H9 (cell line): Measurements from ENCODE around the gene AP2A1. TPM values are rescaled to one million over a fixed set of nuclear protein-coding genes. Genes with fewer than 3 reads are reported as not detected.

Source experiments
- DNase-seq: peaks from one replicate; pipeline ENCODE4 v3.0.0-alpha.2; 2017
- H2AFZ ChIP-seq: one replicate; pipeline ENCODE4 v1.6.1; 2013; ENCODE audit warnings: mild to moderate bottlenecking, low read length, control low read depth, moderate library complexity
- H2AK5ac ChIP-seq: 2 replicates; pipeline ENCODE4 v1.6.1; 2013; ENCODE audit warnings: low read length, control low read depth, mixed read lengths; ENCODE audit not compliant: insufficient read length
- H2BK120ac ChIP-seq: one replicate; pipeline ENCODE4 v1.6.1; 2013; ENCODE audit warnings: low read depth, mild to moderate bottlenecking, low read length, control low read depth, inconsistent platforms; ENCODE audit not compliant: poor library complexity, severe bottlenecking
- H2BK12ac ChIP-seq: 2 replicates; pipeline ENCODE4 v1.6.1; 2013; ENCODE audit warnings: low read length, control low read depth, mixed read lengths, low read depth; ENCODE audit not compliant: insufficient read length
- H2BK15ac ChIP-seq: 2 replicates; pipeline ENCODE4 v1.6.1; 2013; ENCODE audit warnings: low read depth, low read length, control low read depth
- H2BK20ac ChIP-seq: one replicate; pipeline ENCODE4 v1.6.1; 2013; ENCODE audit warnings: low read depth, mild to moderate bottlenecking, low read length, control low read depth, inconsistent platforms; ENCODE audit not compliant: poor library complexity, severe bottlenecking
- H2BK5ac ChIP-seq: 2 replicates; pipeline ENCODE4 v1.6.1; 2013; ENCODE audit warnings: low read length, control low read depth, mixed read lengths; ENCODE audit not compliant: insufficient read length
- H3K14ac ChIP-seq: 2 replicates; pipeline ENCODE4 v1.6.1; 2013; ENCODE audit warnings: low read length, control low read depth; ENCODE audit not compliant: insufficient read depth
- H3K18ac ChIP-seq: 2 replicates; pipeline ENCODE4 v1.6.1; 2013; ENCODE audit warnings: low read depth, mild to moderate bottlenecking, mixed read lengths, low read length, control low read depth; ENCODE audit not compliant: insufficient read length
- H3K23ac ChIP-seq: 2 replicates; pipeline ENCODE4 v1.6.1; 2013; ENCODE audit warnings: low read length, control low read depth, mixed read lengths, low read depth; ENCODE audit not compliant: insufficient read length
- H3K23me2 ChIP-seq: 2 replicates; pipeline ENCODE4 v1.6.1; 2013; ENCODE audit warnings: low read depth, mild to moderate bottlenecking, mixed read lengths, low read length, control low read depth; ENCODE audit not compliant: insufficient read length, poor library complexity, severe bottlenecking
- H3K27ac ChIP-seq: 2 replicates; pipeline ENCODE4 v1.5.1; 2013; ENCODE audit warnings: low read length, control low read depth, mixed read lengths, low read depth; ENCODE audit not compliant: insufficient read length
- H3K27me3 ChIP-seq: 2 replicates; pipeline ENCODE4 v1.6.1; 2013; ENCODE audit warnings: low read length, control low read depth, inconsistent platforms; ENCODE audit not compliant: insufficient read depth
- H3K4ac ChIP-seq: 2 replicates; pipeline ENCODE4 v1.6.1; 2013; ENCODE audit warnings: low read depth, mild to moderate bottlenecking, control low read depth, inconsistent platforms, low read length, moderate library complexity
- H3K4me1 ChIP-seq: 2 replicates; pipeline ENCODE4 v1.6.1; 2013; ENCODE audit warnings: low read length, control low read depth, inconsistent platforms; ENCODE audit not compliant: insufficient read depth
- H3K4me2 ChIP-seq: 2 replicates; pipeline ENCODE4 v1.6.1; 2013; ENCODE audit warnings: low read length, control low read depth, mixed read lengths; ENCODE audit not compliant: insufficient read length, insufficient read depth
- H3K56ac ChIP-seq: 2 replicates; pipeline ENCODE4 v1.6.1; 2013; ENCODE audit warnings: low read depth, mild to moderate bottlenecking, mixed read lengths, low read length, control low read depth; ENCODE audit not compliant: insufficient read length
- H3K79me1 ChIP-seq: 2 replicates; pipeline ENCODE4 v1.6.1; 2013; ENCODE audit warnings: low read depth, mild to moderate bottlenecking, moderate library complexity, low read length, control low read depth, inconsistent platforms; ENCODE audit not compliant: insufficient read depth, poor library complexity, severe bottlenecking
- H3K79me2 ChIP-seq: 2 replicates; pipeline ENCODE4 v1.6.1; 2013; ENCODE audit warnings: low read length, control low read depth, inconsistent platforms; ENCODE audit not compliant: insufficient read depth
- H3K9ac ChIP-seq: 2 replicates; pipeline ENCODE4 v1.6.1; 2013; ENCODE audit warnings: low read length, control low read depth, mixed read lengths; ENCODE audit not compliant: insufficient read length; ENCODE audit errors: extremely low read depth
- H3K9me3 ChIP-seq: one replicate; pipeline ENCODE4 v1.6.1; 2013; ENCODE audit warnings: low read depth, low read length, inconsistent platforms; ENCODE audit not compliant: control insufficient read depth
- H3T11ph ChIP-seq: one replicate; pipeline ENCODE4 v1.6.1; 2013; ENCODE audit warnings: mild to moderate bottlenecking, low read length, control low read depth, inconsistent platforms
- H4K20me1 ChIP-seq: one replicate; pipeline ENCODE4 v1.6.1; 2013; ENCODE audit not compliant: control insufficient read depth, insufficient read length, insufficient read depth
- H4K5ac ChIP-seq: 2 replicates; pipeline ENCODE4 v1.6.1; 2013; ENCODE audit warnings: low read depth, mild to moderate bottlenecking, mixed read lengths, low read length, control low read depth; ENCODE audit not compliant: insufficient read length
- H4K8ac ChIP-seq: replicated peaks from 2 replicates; pipeline ENCODE4 v1.6.1; 2013; ENCODE audit warnings: low read length, control low read depth, mixed read lengths, low read depth; ENCODE audit not compliant: insufficient read length
- H4K91ac ChIP-seq: 2 replicates; pipeline ENCODE4 v1.6.1; 2013; ENCODE audit warnings: low read depth, mild to moderate bottlenecking, moderate library complexity, mixed read lengths, low read length, control low read depth; ENCODE audit not compliant: insufficient read length
- H3K27ac Mint-ChIP-seq, 3 experiments: 2 replicates in 2 of 3; 3 replicates in 1 of 3; pipeline ENCODE4 v1.8.0; 2020 to 2021; ENCODE audit warnings: mixed read lengths in 3 of 3, mild to moderate bottlenecking in 1 of 3, moderate library complexity in 1 of 3
- H3K27me3 Mint-ChIP-seq: 2 replicates; pipeline ENCODE4 v1.8.0; 2021; ENCODE audit warnings: low read depth, mild to moderate bottlenecking, moderate library complexity, mixed read lengths
- H3K36me3 Mint-ChIP-seq, 3 experiments: 2 replicates in 2 of 3; 3 replicates in 1 of 3; pipeline ENCODE4 v1.8.0; 2020 to 2021; ENCODE audit warnings: low read depth in 3 of 3, mixed read lengths in 3 of 3; ENCODE audit not compliant: insufficient read depth in 1 of 3
- H3K4me1 Mint-ChIP-seq, 2 experiments: 2 replicates each; pipeline ENCODE4 v1.8.0; 2020; ENCODE audit warnings: mixed read lengths in 2 of 2
- H3K4me3 Mint-ChIP-seq, 2 experiments: 2 replicates in 1 of 2; 3 replicates in 1 of 2; pipeline ENCODE4 v1.8.0; 2020 to 2021; ENCODE audit warnings: mild to moderate bottlenecking in 2 of 2, mixed read lengths in 2 of 2, moderate library complexity in 1 of 2
- H3K9me3 Mint-ChIP-seq, 2 experiments: 2 replicates in 1 of 2; 3 replicates in 1 of 2; pipeline ENCODE4 v1.8.0; 2020; ENCODE audit warnings: mild to moderate bottlenecking in 2 of 2, mixed read lengths in 2 of 2, moderate library complexity in 1 of 2
- CTCF ChIP-seq: fragments of 200-600 bp; sonication (generic); conservative IDR thresholded peaks from 3 replicates; pipeline ENCODE4 v1.8.0; 2021; ENCODE audit warnings: antibody characterized with exemption, mild to moderate bottlenecking
- WGBS: extraction: QIAGEN DNeasy Blood & Tissue Kit; methylation state at CpG from one replicate; pipeline ENCODE4 v1.1.7; 2013; ENCODE audit warnings: missing lambda C conversion rate, low lambda C conversion rate, mixed read lengths; ENCODE audit not compliant: insufficient read length; ENCODE audit errors: extremely low coverage; 5-methylcytosine and 5-hydroxymethylcytosine counted together
- total RNA-seq: library from RNA; stranded (reverse); gene quantifications from 2 replicates; pipeline ENCODE4 v1.2.1, GENCODE V29; 2021

The AP2A1 gene
- total RNA-seq, 1 experiment from 2014 or later, result 108 TPM

GRCh38 chr19:49767967-49768581 is 1.3 kb downstream of the AP2A1 start:
- Histone ChIP-seq H3K23me2 (peaks cover 12% of the 10 kb centered on the region), H3K27ac (no peak overlapping the region), H2AFZ (no peak overlapping the region), H3T11ph (no peak overlapping the region), H3K23ac (no peak overlapping the region), H3K9ac (peak overlapping the region; percentile 65), H2BK15ac (no peak overlapping the region), H3K79me1 (peaks cover 7% of the 10 kb centered on the region), H2BK5ac (no peak overlapping the region), H2AK5ac (no peak overlapping the region), H2BK120ac (no peak overlapping the region), H2BK20ac (no peak overlapping the region), H3K9me3 (no peaks in the 10 kb centered on the region), H3K56ac (no peak overlapping the region), H3K4me1 (no peaks in the 10 kb centered on the region), H3K4ac (no peak overlapping the region), H4K91ac (no peak overlapping the region), H2BK12ac (no peak overlapping the region), H4K8ac (no peak overlapping the region), H3K79me2 (peaks cover 4% of the 10 kb centered on the region; the same call in 1 of the 2 replicates), H3K4me2 (peak overlapping the region; percentile 88), H4K20me1 (no peaks in the 10 kb centered on the region), H4K5ac (no peak overlapping the region), H3K14ac (no peak overlapping the region), H3K27me3 (no peaks in the 10 kb centered on the region), H3K18ac (no peak overlapping the region)
- no peak for TF ChIP-seq CTCF
- peak overlapping the region; percentile 12 to 95 (median 30); a peak in 4 of 7 replicates for H3K27ac Mint-ChIP-seq
- H3K4me3 Mint-ChIP-seq, result peak overlapping the region; percentile 94 to 95
- H3K36me3 Mint-ChIP-seq, result peaks cover 0 to 4% (median 2%) of the 10 kb centered on the region in 3 experiments; a peak in 3 of 7 replicates
- WGBS, result no CpG with 5 or more reads among the region's 12 CpGs
- H3K9me3 Mint-ChIP-seq, result no peaks in the 10 kb centered on the region
- no peak for DNase-seq
- peaks cover 22 to 23% of the 10 kb centered on the region in 2 experiments for H3K4me1 Mint-ChIP-seq
- no peaks in the 10 kb centered on the region; the same call in 1 of the 2 replicates for H3K27me3 Mint-ChIP-seq
